ENCODE measurements around the gene ING4.

ING4 gene

DNA sequence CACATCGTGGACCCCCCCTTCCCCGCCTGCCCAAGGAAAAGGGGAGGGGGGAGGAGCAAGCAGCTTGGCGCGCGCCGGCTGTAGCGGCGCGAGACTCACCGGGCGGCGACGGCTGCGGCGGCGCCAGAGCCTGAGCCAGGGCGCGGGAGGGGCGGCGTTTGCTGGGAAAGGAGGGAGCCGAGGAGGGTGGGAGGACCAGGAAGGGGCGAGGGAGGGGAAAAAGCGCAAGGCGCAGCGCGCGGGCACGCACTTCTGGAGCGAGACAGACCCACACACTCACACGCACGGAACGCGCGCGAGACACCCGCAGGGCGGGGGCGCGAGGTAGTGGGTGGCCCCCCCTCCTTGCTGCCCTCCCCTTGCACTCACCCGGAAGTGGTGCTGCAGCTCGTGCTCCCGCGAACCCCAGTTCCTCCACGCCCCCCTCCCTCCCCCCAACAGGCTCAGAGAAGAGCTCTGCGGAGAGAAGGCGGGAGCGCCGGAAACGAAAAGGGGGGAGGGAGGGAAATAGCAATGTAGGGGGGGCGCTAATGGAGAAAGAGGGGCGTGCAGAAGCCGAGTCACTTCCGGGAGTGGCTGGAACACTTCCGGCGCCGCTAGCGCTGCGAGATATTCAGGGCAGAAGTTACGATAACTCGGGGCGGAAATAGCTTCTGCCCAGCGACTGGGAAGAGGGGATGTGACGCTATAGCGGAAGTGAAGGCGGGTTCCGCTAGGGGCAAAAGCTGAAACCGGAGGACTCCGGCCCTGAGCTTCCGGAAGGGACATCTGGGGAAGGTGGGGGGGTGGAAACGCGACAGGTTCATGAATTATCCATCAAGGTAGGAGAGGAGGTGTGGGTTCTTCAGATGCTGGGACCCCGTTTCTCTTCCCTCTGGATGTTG, 26.3 kb upstream of the ING4 start, which contains the start of gene ZNF384:
ZNF384 (minus strand) TSS at position 377 of the 884 bp plus-strand sequence. CDS start 9,855 bp downstream, outside the sequence.
- in situ Hi-C loops (cut with HindIII; ENCODE audit: low sequenced_read_pairs) = no loop called here

DNA sequence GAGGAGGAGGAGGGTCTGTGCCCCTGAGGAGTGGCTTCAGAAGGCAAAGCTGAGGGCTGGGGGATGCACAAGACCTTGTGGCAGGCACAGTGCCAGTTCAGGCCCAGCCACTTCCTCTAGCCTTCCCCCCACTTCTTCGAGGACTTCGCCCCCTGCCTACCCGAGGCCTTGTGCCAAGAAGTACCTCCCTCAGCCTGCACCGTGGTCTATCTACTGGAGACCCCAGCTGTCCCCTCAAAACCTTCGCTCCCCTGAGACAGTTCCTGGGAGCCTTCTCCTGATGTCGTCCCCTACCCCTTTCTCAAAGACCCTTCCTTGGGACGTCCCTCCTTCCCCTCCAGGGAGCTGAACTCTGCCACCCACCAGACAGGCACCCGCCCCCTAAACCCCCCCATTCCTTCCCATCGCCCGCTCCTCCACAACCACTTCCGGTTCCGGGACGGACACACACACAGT, 25.7 kb upstream of the ING4 start:
- in situ Hi-C loops (cut with HindIII; ENCODE audit: low sequenced_read_pairs) = no loop called here

DNA sequence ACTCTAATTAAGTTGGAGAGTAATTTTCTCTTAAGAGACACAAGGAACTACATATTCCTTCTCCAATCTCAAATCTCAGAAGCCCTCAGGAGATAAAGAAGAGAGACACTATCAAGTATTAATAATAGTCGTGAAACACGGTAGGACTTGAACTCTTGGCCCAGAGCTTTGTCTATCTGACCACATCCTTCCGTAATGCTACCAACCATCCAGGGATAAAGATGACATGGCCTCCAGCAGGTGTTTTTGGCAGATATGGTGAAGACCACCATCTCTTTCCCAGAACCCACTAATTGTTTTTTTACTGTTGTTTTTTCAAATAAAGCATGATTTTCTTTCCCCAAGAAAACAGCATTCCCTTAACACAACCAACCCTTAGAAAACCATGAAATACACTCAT, 22.9 kb upstream of the ING4 start:
- in situ Hi-C loops (cut with HindIII; ENCODE audit: low sequenced_read_pairs) = no loop called here

DNA sequence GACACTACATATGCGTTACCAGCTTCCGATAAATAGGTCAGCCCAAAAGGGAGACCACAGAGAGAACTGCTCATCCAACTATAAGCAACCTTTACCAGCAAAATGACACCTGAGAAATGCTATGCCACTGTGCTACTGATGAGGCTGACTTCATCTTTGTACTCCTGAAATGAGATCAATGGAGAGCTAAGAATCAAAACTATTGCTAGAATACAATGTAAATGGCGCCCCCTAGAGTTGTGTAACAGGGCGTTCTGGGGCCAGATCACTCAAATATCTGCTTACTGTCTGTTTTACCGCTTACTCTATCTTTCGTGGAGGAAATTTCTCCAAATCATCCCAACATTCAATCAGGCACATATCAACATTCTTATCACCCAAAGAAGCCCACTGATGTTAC, 21.7 kb upstream of the ING4 start:
- in situ Hi-C loops (cut with HindIII; ENCODE audit: low sequenced_read_pairs) = no loop called here

DNA sequence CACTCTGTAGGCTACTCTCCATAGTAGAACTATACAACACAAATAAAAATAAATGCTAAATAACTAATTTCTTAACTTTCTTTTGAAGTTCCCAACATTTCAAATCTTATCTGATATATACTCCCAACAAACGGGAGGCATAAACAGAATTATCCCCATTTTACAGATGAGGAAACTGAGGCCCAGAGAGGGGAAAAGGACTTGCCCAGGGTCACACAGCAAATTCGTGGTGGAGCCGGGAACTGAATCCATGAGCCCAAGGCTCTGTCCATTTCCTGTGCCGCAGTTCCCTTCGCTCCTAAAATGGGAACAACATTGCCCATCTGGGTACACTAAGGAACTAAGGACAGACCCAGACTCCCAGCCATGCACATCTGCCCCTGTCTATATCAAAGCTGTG, 14.0 kb upstream of the ING4 start:
- in situ Hi-C loops (cut with HindIII; ENCODE audit: low sequenced_read_pairs) = no loop called here

DNA sequence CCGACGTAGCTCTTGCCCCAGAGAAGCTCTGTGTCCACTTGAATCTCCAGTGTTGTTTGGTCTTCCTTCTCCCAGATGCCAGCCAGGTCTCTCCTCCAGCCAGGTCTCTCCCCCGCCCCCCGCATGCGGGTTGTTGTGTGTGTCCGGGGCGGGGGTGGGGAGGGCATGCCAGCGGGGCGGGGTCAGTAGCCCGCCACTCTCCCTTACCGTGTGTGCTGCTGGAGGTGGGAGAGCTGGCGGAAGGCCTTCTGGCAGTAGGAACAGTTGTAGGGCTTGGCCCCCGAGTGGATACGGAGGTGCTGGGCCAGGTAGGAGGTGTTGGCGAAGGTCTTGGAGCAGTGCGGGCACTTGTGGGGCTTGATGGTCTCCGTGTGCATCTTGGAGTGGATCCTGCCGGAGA, 9.2 kb upstream of the ING4 start:
- in situ Hi-C loops (cut with HindIII; ENCODE audit: low sequenced_read_pairs) = no loop called here

DNA sequence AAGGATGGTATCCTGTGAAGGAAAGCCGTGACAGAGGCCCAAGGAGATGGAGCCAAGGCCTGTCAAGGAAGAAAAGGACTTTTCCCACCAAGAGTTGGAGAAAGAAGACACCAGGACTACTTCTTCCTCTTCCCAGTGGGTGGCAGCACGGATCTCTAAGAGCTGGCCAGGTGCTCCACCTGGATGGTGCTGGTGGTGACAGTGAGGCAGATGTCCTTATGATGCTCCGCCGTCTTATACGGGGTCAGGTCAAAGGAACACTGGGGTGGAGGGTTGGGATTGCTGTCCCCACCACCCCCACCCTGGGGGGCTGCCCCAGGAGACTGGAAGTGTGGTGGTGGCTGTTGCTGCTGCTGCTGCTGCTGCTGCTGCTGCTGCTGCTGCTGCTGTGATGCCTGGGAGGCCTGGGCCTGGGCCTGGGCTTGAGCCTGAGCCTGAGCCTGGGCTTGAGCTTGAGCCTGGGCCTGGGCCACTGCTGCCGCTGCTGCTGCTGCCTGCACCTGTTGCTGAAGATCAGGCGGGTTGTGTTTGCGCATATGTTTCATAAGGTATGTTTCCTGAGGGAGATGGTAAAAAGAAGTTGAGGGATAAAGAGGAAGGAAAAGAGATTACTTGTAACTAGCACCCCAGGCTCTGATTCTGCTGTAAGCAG, 4.8 kb upstream of the ING4 start:
- in situ Hi-C loops (cut with HindIII; ENCODE audit: low sequenced_read_pairs) = loop anchor here (5.0 kb wide), 2 partner anchors 35 to 125 kb away; no protein-coding TSS in a partner anchor

DNA sequence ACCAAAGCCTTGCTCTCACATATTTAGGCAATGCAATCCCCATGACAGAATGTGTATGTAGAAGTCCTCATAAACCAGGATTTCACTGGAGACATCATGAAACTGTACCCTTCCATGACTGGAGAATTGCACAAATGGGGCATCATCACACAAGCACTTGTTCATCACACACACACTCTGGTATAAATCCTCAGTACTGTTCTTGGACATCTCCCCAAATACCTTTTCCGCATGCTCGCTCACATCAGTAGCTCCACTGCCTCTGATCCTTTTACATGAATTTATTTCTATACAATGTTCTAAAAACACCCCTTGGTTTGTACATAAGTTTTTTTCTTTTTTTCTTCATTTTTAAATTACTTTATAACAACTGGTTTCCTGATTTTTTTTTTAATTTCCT, 3.3 kb upstream of the ING4 start:
- in situ Hi-C loops (cut with HindIII; ENCODE audit: low sequenced_read_pairs) = loop anchor here (5.0 kb wide), 2 partner anchors 34 to 126 kb away; no protein-coding TSS in a partner anchor

DNA sequence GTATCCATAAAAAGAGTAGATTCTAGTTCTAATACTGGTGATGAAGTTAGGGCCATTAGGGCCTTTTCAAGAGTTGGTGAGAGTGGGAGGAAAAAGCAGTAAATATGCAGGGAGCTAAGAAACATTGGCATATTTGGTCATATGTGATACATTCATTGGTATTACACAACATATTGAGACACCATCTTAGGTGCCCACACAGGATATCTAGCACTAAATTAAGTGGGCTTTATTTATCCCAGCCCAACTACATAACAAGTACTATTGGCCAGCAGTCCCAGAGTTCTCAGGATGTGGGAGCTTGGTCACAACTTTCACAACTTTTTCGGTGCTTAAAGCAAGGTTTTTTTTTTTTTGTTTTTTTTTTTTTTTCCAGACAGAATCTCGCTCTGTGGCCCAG, 2.0 kb upstream of the ING4 start:
- in situ Hi-C loops (cut with HindIII; ENCODE audit: low sequenced_read_pairs) = loop anchor here (5.0 kb wide), 2 partner anchors 33 to 127 kb away; no protein-coding TSS in a partner anchor

DNA sequence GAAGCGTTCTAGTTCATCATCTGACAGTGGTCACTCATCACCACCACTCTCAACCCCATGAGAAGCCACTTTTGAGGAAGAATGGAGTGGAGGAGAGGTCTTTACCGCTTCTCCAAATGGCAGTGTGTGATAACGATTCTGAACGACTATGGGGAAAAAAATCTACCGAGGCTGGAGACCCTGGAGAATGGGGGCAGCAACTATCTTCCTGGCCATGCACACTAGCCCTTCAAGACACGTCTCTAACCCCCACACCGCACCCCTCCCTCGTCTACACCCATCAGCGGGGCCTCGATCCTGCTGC, 365 bp downstream of the ING4 start:
- in situ Hi-C loops (cut with HindIII; ENCODE audit: low sequenced_read_pairs) = no loop called here

DNA sequence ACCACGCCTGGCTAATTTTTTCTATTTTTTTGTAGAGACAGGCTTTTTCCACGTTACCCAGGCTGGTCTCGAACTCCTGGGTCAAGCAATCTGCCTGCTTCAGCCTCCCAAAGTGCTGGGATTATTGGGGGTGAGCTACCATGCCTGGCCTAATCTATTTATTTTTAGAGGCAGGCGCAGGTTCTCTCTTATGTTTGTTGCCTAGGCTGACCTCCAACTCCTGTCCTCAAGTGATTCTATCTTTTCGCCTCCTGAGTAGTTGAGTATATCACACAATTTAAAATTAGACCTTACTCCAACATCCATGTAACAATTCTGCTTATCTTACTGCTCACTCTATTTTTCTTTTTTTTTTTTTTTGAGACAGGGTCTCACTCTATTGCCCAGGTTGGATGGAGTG, 8.9 kb downstream of the ING4 start:
- in situ Hi-C loops (cut with HindIII; ENCODE audit: low sequenced_read_pairs) = no loop called here

DNA sequence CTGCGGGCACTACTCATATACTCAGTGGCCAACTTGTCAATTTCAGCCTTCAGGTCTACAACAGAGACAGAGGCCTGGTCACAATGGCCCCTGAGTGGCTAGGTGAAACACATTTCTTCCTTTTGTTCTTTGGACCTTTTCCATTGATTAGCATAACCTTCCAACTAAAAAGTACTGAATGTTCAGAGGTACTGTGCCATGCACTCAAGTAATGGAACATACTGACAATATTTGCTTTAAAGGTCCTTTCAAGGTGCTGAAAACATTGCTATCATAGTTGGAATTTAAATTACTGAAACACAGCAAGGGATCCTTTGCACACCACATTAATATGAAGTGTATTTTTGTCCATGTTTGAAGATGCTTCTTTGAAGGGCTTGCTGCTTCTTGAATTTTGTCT, 9.6 kb downstream of the ING4 start:
- in situ Hi-C loops (cut with HindIII; ENCODE audit: low sequenced_read_pairs) = no loop called here

DNA sequence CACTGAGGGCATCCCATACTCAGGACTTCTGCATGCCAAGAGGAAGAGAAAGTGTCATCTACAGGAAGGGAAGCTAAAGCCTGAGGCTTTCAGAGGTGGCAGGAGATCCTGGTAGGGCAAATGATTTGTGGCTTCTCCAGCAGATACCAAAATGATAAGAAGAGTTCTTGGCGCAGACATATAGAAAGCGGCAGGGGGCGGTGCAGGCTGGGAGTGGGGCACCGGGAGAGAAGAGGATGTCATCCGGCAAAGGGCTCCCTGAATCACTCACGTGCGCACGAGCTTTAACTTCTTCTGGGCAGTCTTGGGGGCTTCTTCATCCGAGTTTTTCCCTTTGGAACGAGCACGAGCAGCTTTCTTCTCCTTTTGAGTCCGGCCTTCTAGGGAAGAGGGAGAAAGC, 10.5 kb downstream of the ING4 start:
- in situ Hi-C loops (cut with HindIII; ENCODE audit: low sequenced_read_pairs) = no loop called here

DNA sequence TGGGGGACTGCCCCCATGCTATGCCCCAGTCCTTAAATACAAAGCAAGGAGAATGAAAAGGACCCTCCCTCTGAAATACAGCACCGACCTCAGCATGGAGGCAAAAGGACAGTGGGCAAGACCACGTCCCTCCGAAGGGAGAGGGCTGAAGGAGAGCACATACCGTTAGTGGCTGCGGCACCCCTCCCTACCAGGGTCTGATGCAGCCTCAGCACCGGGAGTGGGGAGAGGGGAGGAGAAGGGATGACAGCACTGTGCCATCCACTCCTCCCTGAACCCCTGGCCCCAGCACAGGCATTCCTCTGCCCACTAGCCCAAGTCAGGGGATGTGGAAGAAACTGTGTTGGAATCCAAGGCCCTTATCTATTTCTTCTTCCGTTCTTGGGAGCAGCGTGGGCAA, 12.1 kb downstream of the ING4 start:
- in situ Hi-C loops (cut with HindIII; ENCODE audit: low sequenced_read_pairs) = no loop called here

DNA sequence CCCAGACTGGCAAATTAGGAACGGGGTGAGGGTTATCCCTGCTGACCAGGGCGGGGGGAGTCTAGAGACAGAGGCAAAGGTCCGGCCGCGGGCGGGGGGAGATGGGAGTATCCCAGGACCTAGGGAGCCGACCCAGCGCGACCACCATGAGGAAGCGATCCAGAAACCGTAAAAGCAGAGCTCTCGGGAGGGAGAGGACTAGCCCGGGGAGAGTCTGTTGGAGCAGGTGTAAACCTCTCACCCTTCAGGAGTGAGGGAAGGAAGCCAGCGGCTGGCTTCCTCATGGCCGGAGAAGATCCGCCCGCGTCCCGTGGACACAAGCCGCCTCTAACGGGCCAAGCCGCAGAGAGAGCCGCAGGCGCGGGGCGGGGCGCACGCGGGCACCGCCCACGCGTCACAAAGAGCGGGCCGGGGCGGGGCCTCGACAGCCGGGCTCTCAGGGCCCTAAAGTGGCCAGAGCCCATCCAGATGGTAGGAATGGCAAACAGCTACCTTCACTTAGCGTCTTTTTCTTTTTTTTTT, 15.8 kb downstream of the ING4 start, which contains the start of gene ACRBP:
ACRBP (minus strand) TSS at position 350 of the 522 bp plus-strand sequence; CDS start at position 284, 66 bp downstream.
- in situ Hi-C loops (cut with HindIII; ENCODE audit: low sequenced_read_pairs) = loop anchor here (5.0 kb wide), 1 partner anchor 45 kb away; no protein-coding TSS in a partner anchor

DNA sequence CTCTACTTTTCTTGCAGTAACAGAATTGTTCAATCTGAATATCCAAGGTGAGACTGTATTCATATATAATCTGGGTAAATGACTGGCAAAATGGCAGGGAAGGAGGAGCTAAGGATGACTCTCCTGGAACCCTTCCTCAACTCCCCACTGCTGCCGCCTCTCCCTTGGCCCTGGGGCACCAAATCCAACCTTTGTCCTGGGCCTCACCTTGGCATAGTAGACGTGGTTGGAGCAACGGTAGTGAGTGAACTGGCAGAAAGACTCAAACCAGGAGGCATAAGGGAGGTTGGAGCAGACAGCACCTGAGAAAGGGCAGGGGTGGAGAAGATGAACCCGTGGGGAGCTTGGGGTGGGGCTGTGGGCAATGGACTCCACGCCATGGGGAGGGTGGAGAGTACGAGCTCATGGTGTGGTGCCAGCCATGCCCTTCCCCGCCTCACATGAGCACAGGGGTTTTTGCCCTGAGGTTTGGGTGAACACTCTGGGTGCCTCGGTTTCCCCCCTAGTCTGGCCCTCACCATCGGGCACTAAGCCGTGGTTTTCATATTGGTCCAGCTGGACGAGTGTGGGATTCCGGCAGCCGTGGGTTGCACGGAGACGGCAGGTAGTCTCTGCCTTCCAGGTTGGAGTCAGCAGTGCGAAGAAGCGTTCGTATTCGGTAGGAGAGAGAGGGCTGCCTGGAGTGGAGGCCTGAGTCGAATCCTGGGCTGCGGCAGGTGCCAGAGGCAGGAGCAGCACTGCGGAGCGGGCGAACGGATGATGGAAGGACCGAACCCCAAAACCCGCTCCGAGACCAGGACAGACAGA, 16.4 kb downstream of the ING4 start:
- in situ Hi-C loops (cut with HindIII; ENCODE audit: low sequenced_read_pairs) = loop anchor here (5.0 kb wide), 1 partner anchor 46 kb away; no protein-coding TSS in a partner anchor

DNA sequence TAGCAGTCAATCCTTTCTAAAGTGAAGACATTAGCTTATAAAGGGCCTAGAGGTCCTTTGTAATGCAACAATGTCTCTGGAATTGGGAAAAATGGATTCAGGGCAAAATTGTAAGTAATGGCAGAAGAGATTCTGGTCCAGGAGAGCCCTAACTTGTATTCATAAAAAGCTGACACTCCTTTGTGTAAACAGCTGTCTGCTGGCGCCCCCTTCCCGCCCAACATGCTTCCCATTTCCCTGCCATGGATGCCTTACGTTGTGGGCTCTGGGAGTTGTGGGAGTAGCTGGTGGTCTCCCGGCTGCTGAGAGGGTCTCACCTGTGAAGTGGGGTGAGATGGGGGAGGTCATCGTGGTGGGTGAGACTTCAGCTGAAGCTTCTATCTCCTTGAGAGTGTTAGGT, 18.0 kb downstream of the ING4 start:
- in situ Hi-C loops (cut with HindIII; ENCODE audit: low sequenced_read_pairs) = loop anchor here (5.0 kb wide), 1 partner anchor 47 kb away; no protein-coding TSS in a partner anchor

DNA sequence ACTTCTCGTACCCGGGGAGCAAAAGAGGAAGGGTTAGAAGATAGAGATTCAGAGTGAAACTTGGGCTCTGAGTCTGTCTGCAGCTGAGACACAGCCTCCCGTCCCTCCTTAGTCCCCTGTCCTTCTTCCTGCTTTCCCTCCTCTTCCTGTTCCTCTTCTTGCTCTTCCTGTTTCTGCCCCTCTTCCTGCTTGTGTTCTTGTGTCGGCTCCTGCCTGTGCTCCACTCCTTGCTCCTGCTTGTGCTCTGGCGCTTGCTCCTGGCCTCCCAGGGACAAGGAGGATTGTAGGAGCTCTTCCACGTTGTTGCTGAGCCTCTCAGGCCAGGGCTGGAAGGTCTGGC, 18.7 kb downstream of the ING4 start:
- in situ Hi-C loops (cut with HindIII; ENCODE audit: low sequenced_read_pairs) = no loop called here

DNA sequence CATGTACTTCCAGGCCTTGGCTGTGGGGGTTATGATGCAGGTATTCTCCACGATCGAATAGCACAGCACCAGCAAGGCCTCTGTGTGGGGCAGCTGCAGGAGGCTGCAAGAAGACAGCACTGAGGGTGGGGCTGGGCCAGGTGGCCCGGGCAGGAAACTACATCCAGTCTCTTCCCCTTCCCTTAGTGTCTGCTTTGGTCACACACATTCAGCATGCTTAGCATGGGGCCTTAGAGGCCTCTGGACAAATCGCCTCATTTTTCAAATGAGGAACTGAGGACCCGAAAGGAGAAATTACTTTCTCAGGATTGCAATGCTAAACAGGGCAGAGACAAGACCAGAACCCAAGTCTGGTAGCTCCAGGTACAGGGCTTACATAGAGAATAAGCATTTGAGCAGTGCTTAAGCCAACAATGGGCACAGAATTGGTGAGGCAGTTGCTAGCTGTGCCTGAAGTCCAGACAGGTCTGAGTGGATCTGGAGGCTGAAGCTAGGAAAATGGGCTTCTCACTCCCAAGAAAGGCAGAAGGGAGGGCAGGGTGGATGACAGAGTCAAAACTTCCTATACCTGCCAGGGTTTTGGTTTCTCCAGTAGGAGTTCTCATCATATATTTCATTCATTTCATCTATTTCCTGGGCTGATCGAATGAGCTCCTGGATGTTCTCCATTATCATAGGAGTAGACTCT, 19.2 kb downstream of the ING4 start:
- in situ Hi-C loops (cut with HindIII; ENCODE audit: low sequenced_read_pairs) = no loop called here

DNA sequence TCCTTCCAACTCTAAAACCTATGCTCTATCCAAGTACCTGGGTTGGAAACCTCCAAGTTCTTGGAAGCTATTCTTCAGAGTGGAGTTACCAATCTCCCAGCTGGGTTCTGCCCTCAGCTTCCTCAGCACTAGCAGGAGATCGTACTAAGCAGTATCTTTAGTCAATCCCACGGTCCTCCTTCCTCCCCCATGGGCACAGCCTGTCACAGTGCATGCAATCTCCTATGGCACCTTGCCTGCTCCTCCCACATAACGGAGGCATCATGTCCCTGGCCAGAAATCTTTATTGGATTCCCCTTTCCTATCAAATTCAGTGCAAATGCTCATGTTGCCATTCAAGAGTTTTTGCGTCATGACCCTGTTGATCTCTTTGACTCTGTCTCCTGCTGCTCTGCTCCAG, 21.8 kb downstream of the ING4 start:
- in situ Hi-C loops (cut with HindIII; ENCODE audit: low sequenced_read_pairs) = no loop called here

All from endothelial cell of hepatic sinusoid (primary cell).